ENCODE results near the gene ANKRD28. TPM values are rescaled to one million over a fixed set of nuclear protein-coding genes. Genes with fewer than 3 reads are reported as not detected.
A peak's percentile ranks its signal among the peaks of the same experiment; 100 is the strongest.
"Not testable (repeated sequence)": the region's sequence is repeated elsewhere in the genome, so short reads cannot be mapped to it uniquely, and the experiment has no call there.

ANKRD28 gene
- 26.4 and 28.8 TPM in 2 replicates for total RNA-seq (2014; rRNA removed; shearing (Covaris generic))

DNA sequence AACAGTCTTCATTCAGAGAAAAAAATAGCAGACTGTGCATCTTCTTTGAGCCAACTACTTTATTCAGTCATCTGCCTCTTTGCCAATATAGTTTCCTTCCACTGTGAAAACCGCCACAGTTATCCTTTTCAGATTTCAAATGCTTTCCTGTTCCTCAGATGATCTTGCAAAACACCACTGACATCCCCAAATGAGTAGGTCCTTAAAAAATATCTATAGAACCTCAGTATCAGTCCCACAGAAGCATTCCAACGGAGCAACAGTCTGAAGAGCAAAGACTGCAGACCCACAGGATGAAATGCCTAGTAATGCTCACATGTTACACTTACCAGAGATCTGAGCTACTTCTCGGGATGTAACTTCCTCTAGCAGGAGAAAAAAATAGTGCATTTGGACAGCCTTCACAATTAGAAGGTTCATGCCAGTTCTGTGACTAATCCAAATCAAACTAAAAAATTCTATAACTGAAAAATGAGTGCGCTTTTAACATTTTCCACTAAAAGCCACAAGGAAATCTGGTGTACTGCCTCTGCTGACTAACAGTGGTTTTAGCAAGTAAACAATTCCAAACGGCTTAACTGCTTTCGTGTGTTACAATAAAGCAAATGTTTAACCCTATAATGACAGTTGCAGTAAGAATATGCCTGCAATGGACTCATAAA is at the start of gene ANKRD28:
Gene ANKRD28 (minus strand): TSS at position 338 of the 662 bp plus-strand sequence. CDS start 1,458 bp downstream, outside the sequence.
- Histone ChIP-seq H3K4me3 (peak within 1 kb of the TSS; percentile 49), H3K27ac (peak within 1 kb of the TSS; percentile 71), H3K36me3 (no peaks in the 10 kb centered on the region), H3K4me1 (peaks cover 11% of the 10 kb centered on the region), H3K9me3 (replicated peaks) (no peaks in the 10 kb centered on the region), H3K27me3 (no peaks in the 10 kb centered on the region)
- DNase-seq: peak; percentile 31 to 71

DNA sequence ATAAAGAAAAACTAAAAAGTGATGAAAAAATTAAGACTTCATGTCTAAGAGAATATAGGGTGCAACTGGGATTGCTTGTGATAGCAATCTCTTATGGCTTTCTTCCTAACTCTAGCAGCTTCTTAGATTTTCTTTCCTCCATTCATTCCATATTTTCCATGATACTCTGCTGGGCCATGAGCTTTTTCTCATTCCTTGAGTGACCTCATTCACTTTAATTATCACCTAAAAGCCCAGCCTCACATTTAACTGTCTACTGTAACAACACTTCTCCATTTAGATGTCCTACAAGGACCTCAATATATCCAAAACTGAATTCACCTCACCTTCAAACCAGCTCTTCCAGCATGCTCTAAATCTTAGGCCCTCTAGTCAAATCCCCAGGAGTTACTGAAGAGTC is 49.5 kb upstream of the ANKRD28 start:
- DNase-seq: no peak
- Histone ChIP-seq H3K4me3 (no peak overlapping the region), H3K4me1 (no peaks in the 10 kb centered on the region), H3K27ac (no peak overlapping the region), H3K9me3 (replicated peaks) (peaks cover 4% of the 10 kb centered on the region; the same call in 1 of the 2 replicates), H3K36me3 (no peaks in the 10 kb centered on the region), H3K27me3 (no peaks in the 10 kb centered on the region)

DNA sequence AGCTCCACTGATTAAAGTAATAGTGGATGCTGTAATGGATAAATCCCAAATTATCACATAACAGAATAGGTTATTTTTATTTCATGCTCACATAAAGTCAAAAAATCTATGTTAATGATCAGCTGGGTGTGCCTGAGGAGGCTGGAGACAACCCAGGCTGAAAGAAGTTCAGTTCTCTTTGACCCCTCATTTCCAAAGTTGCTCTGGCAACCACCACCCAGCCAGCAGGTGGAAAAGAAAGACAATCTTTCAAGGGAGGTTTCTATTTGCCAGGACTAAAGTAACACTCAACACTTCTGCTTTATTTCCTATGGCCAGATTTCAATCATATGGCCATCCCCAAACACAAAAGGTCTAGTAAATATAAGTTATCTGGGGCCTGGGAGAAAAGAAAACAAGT is 48.8 kb upstream of the ANKRD28 start:
- H3K27ac ChIP-seq: no peak overlapping the region
- no peaks in the 10 kb centered on the region for H3K36me3 ChIP-seq
- H3K9me3 ChIP-seq (replicated peaks): peaks cover under 1% of the 10 kb centered on the region; the same call in 1 of the 2 replicates
- H3K27me3 ChIP-seq: no peaks in the 10 kb centered on the region
- DNase-seq: no peak
- no peak overlapping the region for H3K4me3 ChIP-seq
- no peaks in the 10 kb centered on the region for H3K4me1 ChIP-seq

GRCh38 chr3:15845475-15845874 is 47.7 kb upstream of the ANKRD28 start:
- H3K36me3 ChIP-seq: no peaks in the 10 kb centered on the region
- no peak overlapping the region for H3K27ac ChIP-seq
- H3K4me1 ChIP-seq: no peaks in the 10 kb centered on the region
- no peaks in the 10 kb centered on the region for H3K27me3 ChIP-seq
- peak in 1 of 2 experiments; percentile 13 for DNase-seq
- H3K4me3 ChIP-seq: no peak overlapping the region
- H3K9me3 ChIP-seq (replicated peaks): no peaks in the 10 kb centered on the region

- Histone ChIP-seq H3K9me3 (replicated peaks) (no peaks in the 10 kb centered on the region), H3K27me3 (no peaks in the 10 kb centered on the region)
These were observed 47.1 kb upstream of the ANKRD28 start for GRCh38 chr3:15844889-15845288.

DNA sequence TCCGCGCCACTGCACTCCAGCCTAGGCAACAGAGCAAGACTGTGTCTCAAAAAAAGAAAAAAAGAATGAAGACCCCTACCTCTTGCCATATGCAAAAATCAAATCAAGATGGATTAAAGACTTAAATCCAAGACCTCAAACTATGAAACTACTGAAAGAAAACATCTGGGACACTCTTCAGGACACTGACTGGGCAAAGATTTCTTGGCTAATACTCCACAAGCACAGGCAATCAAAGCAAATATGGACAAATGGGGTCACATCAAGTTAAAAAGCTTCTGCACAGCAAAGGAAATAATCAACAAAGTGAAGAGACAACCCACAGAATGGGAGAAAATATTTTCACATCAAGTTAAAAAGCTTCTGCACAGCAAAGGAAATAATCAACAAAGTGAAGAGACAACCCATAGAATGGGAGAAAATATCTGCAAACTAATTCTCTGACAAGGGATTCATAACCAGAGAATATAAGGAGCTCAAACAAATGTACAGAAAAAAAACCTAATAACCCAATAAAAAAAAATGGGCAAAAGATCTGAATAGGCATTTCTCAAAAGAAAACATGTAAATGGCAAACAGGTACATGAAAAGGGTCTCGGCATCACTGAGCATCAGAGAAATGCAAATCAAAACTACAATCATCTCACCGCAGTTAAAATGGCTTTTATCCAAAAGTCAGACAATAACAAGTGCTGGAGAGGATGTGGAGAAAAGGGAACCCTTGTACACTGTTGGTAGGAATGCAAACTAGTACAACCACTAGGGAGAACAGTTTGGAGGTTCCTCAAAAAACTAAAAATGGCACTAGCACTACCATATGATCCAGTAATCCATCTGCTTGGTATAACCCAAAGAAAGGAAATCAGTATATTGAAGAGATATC is 43.6 kb upstream of the ANKRD28 start:
- H3K27me3 ChIP-seq; H3K27ac ChIP-seq; DNase-seq; H3K4me3 ChIP-seq; H3K36me3 ChIP-seq; H3K4me1 ChIP-seq; H3K9me3 ChIP-seq (replicated peaks): not testable (repeated sequence)

More at GRCh38 chr3:15844889-15845288, 47.1 kb upstream of the ANKRD28 start:
- H3K36me3 ChIP-seq: no peaks in the 10 kb centered on the region
- no peak overlapping the region for H3K4me3 ChIP-seq
- no peaks in the 10 kb centered on the region for H3K4me1 ChIP-seq
- no peak for DNase-seq
- no peak overlapping the region for H3K27ac ChIP-seq

DNA sequence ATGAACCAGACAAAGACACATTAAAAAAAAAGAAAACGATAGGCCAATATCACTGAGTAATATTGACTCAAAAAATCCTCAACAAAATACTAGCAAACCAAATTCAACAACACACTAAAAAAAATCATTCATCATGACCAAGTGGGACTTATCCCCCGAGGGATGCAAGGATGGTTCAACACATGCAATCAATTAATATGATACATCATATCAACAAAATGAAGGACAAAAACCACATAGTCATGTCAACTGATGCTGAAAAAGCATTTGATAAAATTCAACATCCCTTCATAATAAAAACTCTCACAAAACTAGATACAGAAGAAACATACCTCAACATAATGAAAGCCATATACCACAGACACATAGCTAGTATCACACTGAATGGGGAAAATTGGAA is 41.8 kb upstream of the ANKRD28 start:
- Histone ChIP-seq H3K27me3 (no peaks in the 10 kb centered on the region), H3K36me3 (no peaks in the 10 kb centered on the region), H3K9me3 (replicated peaks) (no peaks in the 10 kb centered on the region), H3K4me1 (no peaks in the 10 kb centered on the region), H3K4me3 (no peak overlapping the region), H3K27ac (no peak overlapping the region)
- no peak for DNase-seq

DNA sequence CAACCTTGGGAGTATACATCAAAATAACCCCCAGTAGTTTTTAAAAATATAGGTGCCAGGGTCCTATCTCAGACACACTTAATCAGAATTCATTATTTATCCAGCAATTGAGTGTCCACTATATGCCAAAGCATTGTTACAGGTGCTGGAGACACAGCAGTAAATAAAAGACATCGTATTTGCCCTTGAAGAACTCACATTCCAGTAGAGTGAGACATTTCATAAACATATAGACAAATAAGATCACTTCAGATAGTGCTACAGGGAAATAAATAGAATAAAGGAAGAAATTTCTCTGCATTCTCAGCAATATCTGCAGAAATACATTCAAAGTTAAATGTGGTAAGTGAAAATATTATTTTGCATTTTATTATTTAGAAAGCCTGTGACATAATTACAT is 34.1 kb upstream of the ANKRD28 start:
- H3K4me3 ChIP-seq: no peak overlapping the region
- no peaks in the 10 kb centered on the region for H3K36me3 ChIP-seq
- H3K27me3 ChIP-seq: no peaks in the 10 kb centered on the region
- no peak overlapping the region for H3K27ac ChIP-seq
- H3K4me1 ChIP-seq: no peaks in the 10 kb centered on the region
- H3K9me3 ChIP-seq (replicated peaks): no peaks in the 10 kb centered on the region
- no peak for DNase-seq

- no peak overlapping the region for H3K4me3 ChIP-seq
- no peaks in the 10 kb centered on the region for H3K9me3 ChIP-seq (replicated peaks)
- no peaks in the 10 kb centered on the region for H3K27me3 ChIP-seq
- no peak for DNase-seq
- H3K36me3 ChIP-seq: 0 out of 2 replicates have a peak, but pooled peaks cover 2% of the 10 kb centered on the region
- no peak overlapping the region for H3K27ac ChIP-seq
- H3K4me1 ChIP-seq: no peaks in the 10 kb centered on the region
These were observed 27.2 kb upstream of the ANKRD28 start for GRCh38 chr3:15825016-15825415.

DNA sequence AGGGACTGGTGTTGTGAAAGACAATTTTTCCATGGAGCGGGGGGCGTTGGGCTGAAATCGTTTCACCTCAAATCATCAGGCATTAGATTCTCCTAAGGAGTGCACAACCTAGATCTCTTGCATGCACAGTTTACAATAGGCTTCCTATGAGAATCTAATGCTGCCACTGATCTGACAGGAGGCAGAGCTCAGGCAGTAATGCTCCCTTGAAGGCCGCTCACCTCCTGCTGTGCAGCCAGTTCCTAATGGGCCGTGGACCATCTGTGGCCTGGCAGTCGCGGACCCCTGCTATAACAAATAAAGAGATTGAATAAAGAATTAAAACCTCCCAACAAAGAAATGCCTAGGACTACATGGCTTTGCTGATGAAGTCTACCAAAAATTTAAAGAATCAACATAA is 25.3 kb upstream of the ANKRD28 start:
- no peak overlapping the region for H3K27ac ChIP-seq
- DNase-seq: no peak
- H3K9me3 ChIP-seq (replicated peaks): no peaks in the 10 kb centered on the region
- 0 out of 2 replicates have a peak, but pooled peaks cover 2% of the 10 kb centered on the region for H3K36me3 ChIP-seq
- no peaks in the 10 kb centered on the region for H3K4me1 ChIP-seq
- no peak overlapping the region for H3K4me3 ChIP-seq
- no peaks in the 10 kb centered on the region for H3K27me3 ChIP-seq

DNA sequence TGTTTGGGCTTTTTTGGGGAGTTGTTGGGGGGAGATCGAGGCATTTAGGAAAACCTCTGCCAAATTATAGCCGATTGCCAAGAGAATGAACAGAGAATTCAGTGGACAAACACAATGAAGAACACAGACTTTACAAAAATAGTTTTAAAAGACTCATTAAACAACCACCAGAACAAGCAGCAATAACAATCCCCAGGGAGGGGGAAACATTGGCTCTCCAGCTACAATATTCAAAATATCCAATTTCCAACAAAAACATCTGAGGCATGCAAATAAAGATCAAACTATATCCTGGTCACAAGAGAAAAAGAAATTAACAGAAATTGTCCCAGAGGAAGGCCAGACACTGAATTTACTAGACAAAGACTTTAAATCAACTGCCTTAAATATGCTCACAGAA is 24.5 kb upstream of the ANKRD28 start:
- H3K9me3 ChIP-seq (replicated peaks): no peaks in the 10 kb centered on the region
- H3K36me3 ChIP-seq: 0 out of 2 replicates have a peak, but pooled peaks cover 2% of the 10 kb centered on the region
- no peaks in the 10 kb centered on the region for H3K27me3 ChIP-seq
- H3K27ac ChIP-seq: no peak overlapping the region
- no peaks in the 10 kb centered on the region for H3K4me1 ChIP-seq
- H3K4me3 ChIP-seq: no peak overlapping the region
- no peak for DNase-seq

DNA sequence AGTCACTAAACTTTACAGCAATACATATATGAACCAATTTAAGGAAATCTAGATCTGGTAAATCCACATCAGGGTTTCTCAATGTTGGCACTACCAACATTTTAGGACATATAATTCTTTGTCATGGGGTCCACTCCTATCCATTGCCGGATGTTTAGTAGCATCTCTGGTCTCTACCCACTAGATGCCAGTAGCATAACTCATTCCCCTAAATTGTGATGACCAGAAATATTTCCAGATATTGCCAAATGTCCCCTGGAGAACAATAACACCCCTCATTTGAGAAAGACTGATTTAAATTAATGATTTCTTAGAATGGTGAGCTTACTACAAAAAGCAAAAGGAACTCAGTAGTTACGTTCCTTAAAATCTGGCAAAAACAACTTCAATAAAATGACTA is 23.1 kb upstream of the ANKRD28 start:
- Histone ChIP-seq H3K27ac (no peak overlapping the region), H3K4me1 (no peaks in the 10 kb centered on the region), H3K9me3 (replicated peaks) (no peaks in the 10 kb centered on the region), H3K4me3 (no peak overlapping the region), H3K36me3 (no peaks in the 10 kb centered on the region), H3K27me3 (no peaks in the 10 kb centered on the region)
- DNase-seq: no peak

DNA sequence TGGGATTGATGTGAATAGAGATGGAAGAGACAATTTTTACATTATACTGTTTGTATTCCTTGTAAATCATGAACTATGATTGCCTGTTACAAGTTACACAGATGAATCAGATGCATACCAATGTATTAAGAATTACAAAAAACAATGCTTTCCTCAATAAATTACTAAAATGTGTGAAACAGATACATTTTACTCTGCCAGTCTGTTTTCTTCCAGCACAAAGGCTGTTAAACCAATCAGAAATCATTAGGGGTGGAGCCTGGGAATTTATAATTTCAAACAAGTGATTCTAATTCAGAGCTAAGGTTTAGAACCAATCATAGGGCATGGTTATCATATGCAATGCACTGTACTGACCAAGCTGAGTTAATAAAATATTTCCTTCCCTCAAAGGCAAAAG is 21.8 kb upstream of the ANKRD28 start:
- H3K4me1 ChIP-seq: no peaks in the 10 kb centered on the region
- H3K36me3 ChIP-seq: no peaks in the 10 kb centered on the region
- no peak overlapping the region for H3K27ac ChIP-seq
- no peaks in the 10 kb centered on the region for H3K9me3 ChIP-seq (replicated peaks)
- H3K27me3 ChIP-seq: no peaks in the 10 kb centered on the region
- no peak overlapping the region for H3K4me3 ChIP-seq
- no peak for DNase-seq

DNA sequence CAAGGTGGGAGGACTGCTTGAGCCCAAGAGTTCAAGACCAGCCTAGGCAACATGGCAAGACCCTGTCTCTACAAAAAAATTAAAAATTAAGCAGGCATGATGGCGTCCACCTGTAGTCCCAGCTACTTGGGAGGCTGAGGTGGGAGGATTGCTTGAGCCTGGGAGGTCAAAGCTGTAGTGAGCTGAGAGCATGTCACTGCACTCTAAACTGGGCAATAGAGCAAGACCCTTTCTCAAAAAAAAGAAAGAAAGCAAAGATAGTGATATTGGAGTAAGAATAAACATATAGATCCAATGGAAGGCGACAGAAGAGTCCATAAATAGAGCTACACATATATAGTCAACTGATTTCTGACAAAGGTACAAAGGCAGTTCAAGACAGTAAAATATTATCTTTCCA is 21.3 kb upstream of the ANKRD28 start:
- no peak for DNase-seq
- Histone ChIP-seq H3K4me3 (no peak overlapping the region), H3K9me3 (replicated peaks) (no peaks in the 10 kb centered on the region), H3K27ac (no peak overlapping the region), H3K27me3 (no peaks in the 10 kb centered on the region), H3K36me3 (no peaks in the 10 kb centered on the region), H3K4me1 (no peaks in the 10 kb centered on the region)

GRCh38 chr3:15815696-15816095 is 17.9 kb upstream of the ANKRD28 start:
- Histone ChIP-seq H3K27ac (no peak overlapping the region), H3K4me1 (no peaks in the 10 kb centered on the region), H3K27me3 (no peaks in the 10 kb centered on the region), H3K4me3 (no peak overlapping the region), H3K36me3 (no peaks in the 10 kb centered on the region), H3K9me3 (replicated peaks) (no peaks in the 10 kb centered on the region)
- peak in 1 of 2 experiments; percentile 27 for DNase-seq
